Stimulated activated CD4-positive, alpha-beta T cell treated with anti-CD3 and anti-CD28 coated beads, Interleukin-2, amount 100 ng/mL, for 24 hours (primary cell): Measurements from ENCODE around the gene MAGI2.

Experiments
- DNase-seq, 2 donors: peaks; one replicate each; pipeline ENCODE4 v3.0.0-alpha.2; 2020

Gene MAGI2

GRCh38 chr7:79298145-79298760 is 155.2 kb downstream of the MAGI2 start:
- DNase-seq = no peak

- no peak for DNase-seq
These were observed 156.7 kb downstream of the MAGI2 start for GRCh38 chr7:79296553-79297320.

- no peak for DNase-seq
These were observed 159.8 kb downstream of the MAGI2 start for GRCh38 chr7:79293655-79294142.

- no peak for DNase-seq
These were observed 160.6 kb downstream of the MAGI2 start for GRCh38 chr7:79292834-79293233.

GRCh38 chr7:79291498-79291865 is 162.0 kb downstream of the MAGI2 start:
- no peak for DNase-seq

- DNase-seq = no peak
These were observed 162.5 kb downstream of the MAGI2 start for GRCh38 chr7:79290841-79291497.

GRCh38 chr7:79290398-79290797 is 163.1 kb downstream of the MAGI2 start:
- DNase-seq = no peak

- DNase-seq = no peak
These were observed 164.8 kb downstream of the MAGI2 start for GRCh38 chr7:79288655-79289054.

GRCh38 chr7:79287981-79288380 is 165.5 kb downstream of the MAGI2 start:
- no peak for DNase-seq

GRCh38 chr7:79286181-79286580 is 167.3 kb downstream of the MAGI2 start:
- DNase-seq = no peak

GRCh38 chr7:79285756-79286155 is 167.7 kb downstream of the MAGI2 start:
- no peak for DNase-seq

GRCh38 chr7:79284211-79284610 is 169.3 kb downstream of the MAGI2 start:
- DNase-seq = no peak

GRCh38 chr7:79282882-79283602 is 170.4 kb downstream of the MAGI2 start:
- DNase-seq = no peak

- DNase-seq = no peak
These were observed 171.3 kb downstream of the MAGI2 start for GRCh38 chr7:79282070-79282694.

- no peak for DNase-seq
These were observed 172.0 kb downstream of the MAGI2 start for GRCh38 chr7:79281426-79281825.

- no peak for DNase-seq
These were observed 180.5 kb downstream of the MAGI2 start for GRCh38 chr7:79272938-79273337.

- DNase-seq = no peak
These were observed 181.3 kb downstream of the MAGI2 start for GRCh38 chr7:79272066-79272669.

- DNase-seq = no peak
These were observed 184.7 kb downstream of the MAGI2 start for GRCh38 chr7:79268730-79269129.

GRCh38 chr7:79258826-79259225 is 194.6 kb downstream of the MAGI2 start:
- no peak for DNase-seq

- DNase-seq = no peak
These were observed 195.5 kb downstream of the MAGI2 start for GRCh38 chr7:79257959-79258358.

GRCh38 chr7:79245623-79246249 is 207.7 kb downstream of the MAGI2 start:
- no peak for DNase-seq

- no peak for DNase-seq
These were observed 209.0 kb downstream of the MAGI2 start for GRCh38 chr7:79244482-79244881.
